Loucy (cell line): ENCODE results near the gene ROPN1B.

ENCODE experiments used
- H2AFZ ChIP-seq: fragments of 200-600 bp; sonication (generic); 2 replicates; pipeline ENCODE4 v1.6.0; 2016; ENCODE audit warnings: antibody characterized with exemption, mild to moderate bottlenecking, low read length, moderate library complexity
- H3F3A ChIP-seq: fragments of 200-600 bp; 2 replicates; pipeline ENCODE4 v1.6.0; 2016; ENCODE audit warnings: antibody characterized with exemption, low read depth, mild to moderate bottlenecking
- H3K27me3 ChIP-seq: fragments of 200-600 bp; sonication (generic); 2 replicates; pipeline ENCODE4 v1.6.1; 2014; ENCODE audit warnings: low read length, mild to moderate bottlenecking; ENCODE audit not compliant: insufficient read depth, poor library complexity, severe bottlenecking
- H3K36me3 ChIP-seq: fragments of 200-600 bp; sonication (generic); 2 replicates; pipeline ENCODE4 v1.6.1; 2016; ENCODE audit warnings: low read length; ENCODE audit not compliant: insufficient read depth
- H3K4me1 ChIP-seq: fragments of 200-600 bp; sonication (generic); 2 replicates; pipeline ENCODE4 v1.5.1; 2014; ENCODE audit warnings: low read length, mild to moderate bottlenecking; ENCODE audit not compliant: insufficient read depth, poor library complexity, severe bottlenecking
- H3K4me2 ChIP-seq: fragments of 200-600 bp; sonication (generic); 2 replicates; pipeline ENCODE4 v1.6.0; 2014; ENCODE audit warnings: antibody characterized with exemption, low read length, low read depth, mild to moderate bottlenecking; ENCODE audit not compliant: poor library complexity, severe bottlenecking
- H3K4me3 ChIP-seq: fragments of 200-600 bp; sonication (generic); 2 replicates; pipeline ENCODE4 v1.5.1; 2014; ENCODE audit warnings: low read length, mild to moderate bottlenecking, mixed read lengths; ENCODE audit not compliant: poor library complexity, severe bottlenecking
- H3K79me2 ChIP-seq: fragments of 200-600 bp; sonication (generic); 2 replicates; pipeline ENCODE4 v1.6.1; 2014; ENCODE audit warnings: low read length; ENCODE audit not compliant: insufficient read depth
- H3K9ac ChIP-seq: fragments of 200-600 bp; sonication (generic); 2 replicates; pipeline ENCODE4 v1.6.0; 2014; ENCODE audit warnings: mild to moderate bottlenecking, low read depth, low read length, moderate library complexity; ENCODE audit not compliant: poor library complexity, severe bottlenecking
- H3K9me2 ChIP-seq: fragments of 200-600 bp; sonication (generic); replicated peaks from 2 replicates; pipeline ENCODE4 v1.6.1; 2016; ENCODE audit warnings: low read depth, low read length, mixed read lengths
- H3K9me3 ChIP-seq: fragments of 200-600 bp; sonication (generic); 2 replicates; pipeline ENCODE4 v1.6.1; 2014; ENCODE audit warnings: mild to moderate bottlenecking, antibody characterized with exemption, low read length, low read depth; ENCODE audit not compliant: insufficient read depth
- H4K20me1 ChIP-seq: fragments of 200-600 bp; sonication (generic); 2 replicates; pipeline ENCODE4 v1.6.0; 2014; ENCODE audit warnings: antibody characterized with exemption, low read length, mild to moderate bottlenecking; ENCODE audit not compliant: insufficient read depth, poor library complexity, severe bottlenecking
- CTCF ChIP-seq: fragments of 200-600 bp; sonication (generic); conservative IDR thresholded peaks from 2 replicates; pipeline ENCODE4 v1.5.1; 2014; ENCODE audit warnings: mild to moderate bottlenecking, antibody characterized with exemption, low read length
- EZH2phosphoT487 ChIP-seq: fragments of 200-600 bp; IDR thresholded peaks from 2 replicates; pipeline ENCODE4 v1.6.1; 2018; ENCODE audit warnings: antibody characterized with exemption, mild to moderate bottlenecking, moderate library complexity, borderline replicate concordance

ROPN1B gene

GRCh38 chr3:126026277-126026751 lies 57.3 kb downstream of the ROPN1B start:
- no peaks in the 10 kb centered on the region for H3K79me2 ChIP-seq
- H3K27me3 ChIP-seq, result no peaks in the 10 kb centered on the region
- H4K20me1 ChIP-seq, result no peaks in the 10 kb centered on the region
- peaks cover 18% of the 10 kb centered on the region; the same call in 1 of the 2 replicates for H3K9me3 ChIP-seq
- H3K9me2 ChIP-seq, result no peaks in the 10 kb centered on the region
- no peaks in the 10 kb centered on the region for H3K36me3 ChIP-seq
- no peaks in the 10 kb centered on the region for H3K4me1 ChIP-seq
- no peaks in the 10 kb centered on the region for H3F3A ChIP-seq
- H3K9ac ChIP-seq, result no peak overlapping the region
- H3K4me2 ChIP-seq, result no peak overlapping the region
- H2AFZ ChIP-seq, result no peak overlapping the region
- no peak for TF ChIP-seq CTCF
- TF ChIP-seq EZH2phosphoT487, result no peak
- no peak overlapping the region for H3K4me3 ChIP-seq

- no peak overlapping the region for H2AFZ ChIP-seq
- H3K4me2 ChIP-seq, result no peak overlapping the region
- H3K9me2 ChIP-seq, result no peaks in the 10 kb centered on the region
- no peaks in the 10 kb centered on the region for H4K20me1 ChIP-seq
- peaks cover 18% of the 10 kb centered on the region; the same call in 1 of the 2 replicates for H3K9me3 ChIP-seq
- TF ChIP-seq EZH2phosphoT487 (no peak), CTCF (no peak)
- no peaks in the 10 kb centered on the region for H3K79me2 ChIP-seq
- H3K36me3 ChIP-seq, result no peaks in the 10 kb centered on the region
- no peaks in the 10 kb centered on the region for H3K4me1 ChIP-seq
- H3F3A ChIP-seq, result no peaks in the 10 kb centered on the region
- no peaks in the 10 kb centered on the region for H3K27me3 ChIP-seq
- no peak overlapping the region for H3K4me3 ChIP-seq
- H3K9ac ChIP-seq, result no peak overlapping the region
Measured at GRCh38 chr3:126026761-126027160, 57.8 kb downstream of the ROPN1B start.

- H3F3A ChIP-seq, result no peaks in the 10 kb centered on the region
- H2AFZ ChIP-seq, result no peak overlapping the region
- no peak for TF ChIP-seq EZH2phosphoT487
- no peak for TF ChIP-seq CTCF
- H3K9me2 ChIP-seq, result no peaks in the 10 kb centered on the region
- H3K4me3 ChIP-seq, result no peak overlapping the region
- H3K4me1 ChIP-seq, result no peaks in the 10 kb centered on the region
- H3K79me2 ChIP-seq, result no peaks in the 10 kb centered on the region
- peaks cover 2% of the 10 kb centered on the region; the same call in 1 of the 2 replicates for H3K36me3 ChIP-seq
- no peak overlapping the region for H3K9ac ChIP-seq
- H3K9me3 ChIP-seq, result peaks cover 18% of the 10 kb centered on the region; the same call in 1 of the 2 replicates
- no peak overlapping the region for H3K4me2 ChIP-seq
- H4K20me1 ChIP-seq, result no peaks in the 10 kb centered on the region
- no peaks in the 10 kb centered on the region for H3K27me3 ChIP-seq
Measured at GRCh38 chr3:126028096-126028495, 59.1 kb downstream of the ROPN1B start.
